Spleen (tissue), 7 donors: ENCODE data around the gene SLC46A1.

Experiments used
- POLR2A ChIP-seq, 3 donors: fragments of 450-650 bp; IDR thresholded peaks; one replicate each; pipeline ENCODE4 v1.5.1; 2017; ENCODE audit warnings: antibody characterized with exemption in 3 of 3, mild to moderate bottlenecking in 1 of 3
- POLR2AphosphoS5 ChIP-seq, 3 donors: sonication (generic); formaldehyde crosslinking; IDR thresholded peaks; one replicate each; pipeline ENCODE4 v1.5.1; 2017; ENCODE audit warnings: antibody characterized with exemption in 3 of 3
- TF ChIP-seq, protein P1 (sequence below), 11 experiments: fragments of 200-600 bp in 7 of 11; fragments of 450-650 bp in 4 of 11; sonication (generic) in 4 of 11; IDR thresholded peaks in 8 of 11; conservative IDR thresholded peaks in 3 of 11; 1 replicate in 7 of 11; 2 replicates in 4 of 11; pipeline versions ENCODE4 v1.4.0 to v1.8.0; 2016 to 2021; ENCODE audit warnings: antibody characterized with exemption in 11 of 11, inconsistent platforms in 4 of 11, mild to moderate bottlenecking in 1 of 11
- donor health status: DM: no; HTN: no; CAD: no; lungs with moderate emphysema.
- donor health status: DM: no; HTN: no; CAD: no.
- donor health status: DM: no; HTN: no; CAD: no.

DNA sequence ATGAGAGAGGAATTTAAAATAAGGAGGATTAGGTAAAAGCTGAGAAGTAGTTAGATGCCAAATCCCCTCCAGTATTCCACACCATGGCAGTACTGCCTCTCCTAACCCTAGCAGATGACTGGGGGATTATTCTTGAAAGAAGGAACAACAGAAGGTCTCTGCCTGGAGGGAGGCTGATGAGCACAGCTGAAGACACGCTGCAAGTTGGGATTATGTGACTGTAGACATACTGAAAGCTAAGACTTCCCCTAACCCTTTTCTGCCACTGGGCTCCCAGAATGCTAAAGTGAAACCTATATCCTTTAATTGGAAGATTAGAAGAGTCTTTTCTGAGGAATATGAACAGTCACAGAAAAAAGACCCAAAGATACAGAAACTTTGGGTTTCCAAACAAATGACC is 27.7 kb upstream of the SLC46A1 start:
- TF ChIP-seq, protein P1, sequence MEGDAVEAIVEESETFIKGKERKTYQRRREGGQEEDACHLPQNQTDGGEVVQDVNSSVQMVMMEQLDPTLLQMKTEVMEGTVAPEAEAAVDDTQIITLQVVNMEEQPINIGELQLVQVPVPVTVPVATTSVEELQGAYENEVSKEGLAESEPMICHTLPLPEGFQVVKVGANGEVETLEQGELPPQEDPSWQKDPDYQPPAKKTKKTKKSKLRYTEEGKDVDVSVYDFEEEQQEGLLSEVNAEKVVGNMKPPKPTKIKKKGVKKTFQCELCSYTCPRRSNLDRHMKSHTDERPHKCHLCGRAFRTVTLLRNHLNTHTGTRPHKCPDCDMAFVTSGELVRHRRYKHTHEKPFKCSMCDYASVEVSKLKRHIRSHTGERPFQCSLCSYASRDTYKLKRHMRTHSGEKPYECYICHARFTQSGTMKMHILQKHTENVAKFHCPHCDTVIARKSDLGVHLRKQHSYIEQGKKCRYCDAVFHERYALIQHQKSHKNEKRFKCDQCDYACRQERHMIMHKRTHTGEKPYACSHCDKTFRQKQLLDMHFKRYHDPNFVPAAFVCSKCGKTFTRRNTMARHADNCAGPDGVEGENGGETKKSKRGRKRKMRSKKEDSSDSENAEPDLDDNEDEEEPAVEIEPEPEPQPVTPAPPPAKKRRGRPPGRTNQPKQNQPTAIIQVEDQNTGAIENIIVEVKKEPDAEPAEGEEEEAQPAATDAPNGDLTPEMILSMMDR (IDR thresholded peaks at IDR 0.05 in 8 of 11, conservative IDR thresholded peaks at IDR 0.05 in 3 of 11), result no peak
- TF ChIP-seq POLR2AphosphoS5 (IDR thresholded peaks at IDR 0.05), result no peak
- no peak for TF ChIP-seq POLR2A (IDR thresholded peaks at IDR 0.05)
